CD14-positive monocyte (primary cell): ENCODE data around the gene EXD3. TPM values are rescaled to one million over a fixed set of nuclear protein-coding genes. Genes with fewer than 3 reads are reported as not detected.

ENCODE experiments used
- DNase-seq, 3 donors: peaks; one replicate each; pipeline ENCODE4 v3.0.0-alpha.2; 2011 to 2022
- H2AFZ ChIP-seq: 2 replicates; pipeline ENCODE4 v1.6.0; 2012; ENCODE audit warnings: mild to moderate bottlenecking, low read depth, low read length, inconsistent platforms; ENCODE audit not compliant: insufficient read depth, poor library complexity, severe bottlenecking
- H3K27ac ChIP-seq, 2 donors: 1 replicate in 1 of 2; 2 replicates in 1 of 2; pipeline ENCODE4 v1.5.1; 2012 to 2013; ENCODE audit warnings: low read length in 2 of 2, control low read depth in 1 of 2, inconsistent platforms in 1 of 2, low read depth in 1 of 2, mild to moderate bottlenecking in 1 of 2
- H3K27me3 ChIP-seq, 2 donors: one replicate each; pipeline versions ENCODE4 v1.6.0 to v1.6.1; 2011 to 2013; ENCODE audit warnings: low read length in 2 of 2; ENCODE audit not compliant: control insufficient read depth in 2 of 2, insufficient read depth in 2 of 2
- H3K36me3 ChIP-seq, 2 donors: replicated peaks in 1 of 2; 1 replicate in 1 of 2; 2 replicates in 1 of 2; pipeline versions ENCODE4 v1.5.1 to v1.6.1; 2012 to 2013; ENCODE audit warnings: low read length in 2 of 2, control low read depth in 1 of 2, inconsistent platforms in 1 of 2, mild to moderate bottlenecking in 1 of 2; ENCODE audit not compliant: insufficient read depth in 2 of 2, control insufficient read depth in 1 of 2
- H3K4me1 ChIP-seq, 2 donors: 1 replicate in 1 of 2; 2 replicates in 1 of 2; pipeline versions ENCODE4 v1.5.1 to v1.6.1; 2012 to 2013; ENCODE audit warnings: low read length in 2 of 2, control low read depth in 1 of 2, inconsistent platforms in 1 of 2, mild to moderate bottlenecking in 1 of 2, moderate library complexity in 1 of 2; ENCODE audit not compliant: insufficient read depth in 2 of 2, control insufficient read depth in 1 of 2
- H3K4me2 ChIP-seq: replicated peaks from 2 replicates; pipeline ENCODE3; 2012; ENCODE audit warnings: low read length, moderate library complexity, mild to moderate bottlenecking; ENCODE audit not compliant: poor library complexity, severe bottlenecking; ENCODE audit errors: extremely low read depth
- H3K4me3 ChIP-seq, 3 experiments: fragments of 200-600 bp in 1 of 3; sonication (generic) in 1 of 3; replicated peaks in 1 of 3; 1 replicate in 2 of 3; 2 replicates in 1 of 3; pipeline ENCODE4 v1.5.1; 2011 to 2013; ENCODE audit warnings: low read length in 3 of 3, mild to moderate bottlenecking in 3 of 3, control low read depth in 2 of 3, low read depth in 2 of 3, inconsistent platforms in 1 of 3, moderate library complexity in 1 of 3
- H3K79me2 ChIP-seq: 2 replicates; pipeline ENCODE4 v1.6.0; 2012; ENCODE audit warnings: mild to moderate bottlenecking, control low read depth, inconsistent platforms, low read length, moderate library complexity; ENCODE audit not compliant: insufficient read depth
- H3K9ac ChIP-seq: 2 replicates; pipeline ENCODE4 v1.6.0; 2017; ENCODE audit warnings: low read length, mild to moderate bottlenecking; ENCODE audit not compliant: insufficient read depth, poor library complexity, severe bottlenecking
- H3K9me3 ChIP-seq, 2 donors: replicated peaks in 1 of 2; 1 replicate in 1 of 2; 2 replicates in 1 of 2; pipeline versions ENCODE4 v1.5.1 to v1.6.1; 2012 to 2013; ENCODE audit warnings: low read length in 2 of 2, control low read depth in 1 of 2; ENCODE audit not compliant: control insufficient read depth in 1 of 2, insufficient read depth in 1 of 2
- H4K20me1 ChIP-seq: 2 replicates; pipeline ENCODE4 v1.6.0; 2012; ENCODE audit warnings: mild to moderate bottlenecking, low read length, control low read depth, moderate library complexity; ENCODE audit not compliant: insufficient read depth
- H3K27ac Mint-ChIP-seq, 7 donors: one replicate each; pipeline ENCODE4 v1.8.0; 2020; ENCODE audit warnings: mild to moderate bottlenecking in 7 of 7, mixed read lengths in 7 of 7, moderate library complexity in 6 of 7, inconsistent platforms in 2 of 7
- H3K27me3 Mint-ChIP-seq, 3 donors: one replicate each; pipeline ENCODE4 v1.8.0; 2021 to 2022; ENCODE audit warnings: low read depth in 3 of 3, mild to moderate bottlenecking in 3 of 3, mixed read lengths in 3 of 3, moderate library complexity in 3 of 3, inconsistent platforms in 1 of 3
- H3K36me3 Mint-ChIP-seq, 2 donors: one replicate each; pipeline ENCODE4 v1.8.0; 2020; ENCODE audit warnings: mixed read lengths in 2 of 2, inconsistent platforms in 1 of 2, mild to moderate bottlenecking in 1 of 2
- H3K4me1 Mint-ChIP-seq: one replicate; pipeline ENCODE4 v1.8.0; 2020; ENCODE audit warnings: mild to moderate bottlenecking, mixed read lengths
- H3K4me3 Mint-ChIP-seq, 2 donors: one replicate each; pipeline ENCODE4 v1.8.0; 2020; ENCODE audit warnings: mild to moderate bottlenecking in 2 of 2, mixed read lengths in 2 of 2, moderate library complexity in 1 of 2
- H3K9me3 Mint-ChIP-seq, 7 donors: one replicate each; pipeline ENCODE4 v1.8.0; 2020 to 2022; ENCODE audit warnings: mixed read lengths in 7 of 7, mild to moderate bottlenecking in 6 of 7, moderate library complexity in 6 of 7, inconsistent platforms in 2 of 7
- CTCF ChIP-seq: fragments of 200-600 bp; IDR thresholded peaks from one replicate; pipeline ENCODE4 v1.8.0; 2022; ENCODE audit warnings: antibody characterized with exemption, mild to moderate bottlenecking
- WGBS: methylation state at CpG from one replicate; pipeline ENCODE4 v1.1.5; 2013; ENCODE audit warnings: missing lambda C conversion rate; ENCODE audit not compliant: insufficient coverage; 5-methylcytosine and 5-hydroxymethylcytosine counted together
- intact Hi-C, 2 donors: fragments of 100-400 bp; cut with micrococcal nuclease; formaldehyde crosslinking; loops; one replicate each; pipeline versions ENCODE4 v1.15.0 to v1.15.1; 2023
- polyA plus RNA-seq, 3 donors: library from polyadenylated mRNA; depleted of rRNA in 1 of 3; unstranded in 2 of 3; stranded (reverse) in 1 of 3; fragments of 300-500 nt in 2 of 3; fragments of >200 nt in 1 of 3; fragmentation: Illumina TruSeq in 2 of 3; gene quantifications; 1 replicate in 2 of 3; 2 replicates in 1 of 3; pipeline ENCODE4 v1.2.3, GENCODE V29; 2012 to 2021

Gene EXD3
- polyA plus RNA-seq, 3 donors = 2.0 to 10.8 (median 3.0) TPM

DNA sequence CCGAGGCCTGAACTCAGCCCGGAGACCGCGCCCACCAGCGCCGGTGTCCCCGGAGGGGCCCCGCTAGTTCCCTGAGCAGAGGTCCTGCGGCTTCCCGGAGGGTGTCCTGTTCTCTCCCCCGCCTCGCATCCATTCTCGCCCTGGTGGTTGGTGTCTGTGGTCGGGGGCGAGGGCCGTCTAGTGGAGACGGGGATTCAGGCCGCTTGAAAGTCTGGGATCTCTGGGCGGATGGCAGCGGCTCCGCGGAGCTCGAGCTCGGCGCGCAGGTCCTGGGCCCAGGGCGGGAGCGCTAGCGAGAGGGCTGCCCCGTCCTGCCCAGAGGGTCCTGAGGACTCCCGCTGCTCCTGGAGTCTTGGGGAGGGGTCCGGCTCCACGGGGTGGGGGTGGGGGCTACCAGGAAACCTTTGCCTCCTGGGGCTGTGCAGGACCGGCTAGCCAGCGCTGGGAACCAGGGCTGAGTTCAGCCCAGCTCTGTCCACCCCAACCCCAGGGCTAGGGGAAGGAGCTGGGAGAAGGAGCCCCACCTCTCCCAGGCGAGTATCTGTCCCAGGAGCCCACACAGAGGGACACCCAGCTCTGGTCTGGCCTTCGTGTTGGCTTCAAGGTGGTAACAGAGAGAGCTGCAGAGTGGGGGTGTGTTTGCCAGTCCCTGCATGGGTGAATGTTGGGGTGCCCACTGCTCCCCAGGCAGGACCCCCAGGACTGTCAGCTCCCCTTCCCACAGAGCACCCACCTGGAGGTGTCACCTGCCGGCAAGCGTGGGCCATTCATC is 141.4 kb downstream of the EXD3 start:
- no peak overlapping the region for H3K4me3 Mint-ChIP-seq
- peaks cover 0 to 8% of the 10 kb centered on the region in 2 donors for H3K9me3 ChIP-seq
- peaks cover 40% of the 10 kb centered on the region for H3K4me1 Mint-ChIP-seq
- DNase-seq = no peak
- no peak overlapping the region for H2AFZ ChIP-seq
- H3K36me3 ChIP-seq = peaks cover 26 to 47% of the 10 kb centered on the region in 2 donors
- no peak overlapping the region for H3K27ac ChIP-seq
- WGBS = 94% methylated on average over 28 of the region's 39 CpGs
- peak overlapping the region; percentile 36 for H3K4me2 ChIP-seq
- H4K20me1 ChIP-seq = peaks cover 71% of the 10 kb centered on the region
- intact Hi-C loops = no loop called here
- peaks cover 0 to 3% (median 1%) of the 10 kb centered on the region in 3 donors for H3K27me3 Mint-ChIP-seq
- no peaks in the 10 kb centered on the region for H3K27me3 ChIP-seq
- peaks cover 29 to 38% of the 10 kb centered on the region in 2 donors for H3K36me3 Mint-ChIP-seq
- H3K9ac ChIP-seq = no peak overlapping the region
- TF ChIP-seq CTCF = no peak
- H3K9me3 Mint-ChIP-seq = peaks cover 0 to 11% (median 7%) of the 10 kb centered on the region in 7 donors
- peak overlapping the region in 4 of 7 donors; percentile 31 to 87 (median 50) for H3K27ac Mint-ChIP-seq
- H3K4me3 ChIP-seq = no peak overlapping the region
- peaks cover 35 to 82% of the 10 kb centered on the region in 2 donors for H3K4me1 ChIP-seq
- H3K79me2 ChIP-seq = peaks cover 52% of the 10 kb centered on the region

- H4K20me1 ChIP-seq = peaks cover 68% of the 10 kb centered on the region
- peak overlapping the region; percentile 4 for H3K9ac ChIP-seq
- no peaks in the 10 kb centered on the region for H3K27me3 ChIP-seq
- peak; percentile 56 for TF ChIP-seq CTCF
- H3K79me2 ChIP-seq = peaks cover 56% of the 10 kb centered on the region
- H3K4me2 ChIP-seq = peak overlapping the region; percentile 36
- Mint-ChIP-seq H3K27me3 (peaks cover 0 to 3% (median 3%) of the 10 kb centered on the region in 3 donors), H3K27ac (no peak overlapping the region), H3K36me3 (peaks cover 29 to 38% of the 10 kb centered on the region in 2 donors), H3K9me3 (peaks cover 0 to 11% (median 7%) of the 10 kb centered on the region in 7 donors), H3K4me1 (peaks cover 41% of the 10 kb centered on the region), H3K4me3 (peak overlapping the region in 1 of 2 donors; percentile 34)
- H3K9me3 ChIP-seq = peaks cover 0 to 8% of the 10 kb centered on the region in 2 donors
- WGBS = 55% methylated on average over 65 of the region's 85 CpGs
- peaks cover 26 to 47% of the 10 kb centered on the region in 2 donors for H3K36me3 ChIP-seq
- H2AFZ ChIP-seq = no peak overlapping the region
- peaks cover 37 to 82% of the 10 kb centered on the region in 2 donors for H3K4me1 ChIP-seq
- peak in 1 of 3 donors; percentile 16 for DNase-seq
- H3K4me3 ChIP-seq = peak overlapping the region in 1 of 3 experiments; percentile 30
- intact Hi-C loops = no loop called here
- no peak overlapping the region for H3K27ac ChIP-seq
These were observed 142.3 kb downstream of the EXD3 start for GRCh38 chr9:137280474-137281344.
